Measurements from ENCODE around the gene TBX3.

- TF ChIP-seq EZH2 (IDR thresholded peaks at IDR 0.05; ENCODE audit: borderline replicate concordance, insufficient read depth, low read length, poor library complexity, severe bottlenecking) (no peak), REST (IDR thresholded peaks at IDR 0.05; ENCODE audit: borderline replicate concordance) (no peak), CTCF (IDR thresholded peaks at IDR 0.05; ENCODE audit: poor library complexity, severe bottlenecking) (no peak), POLR2AphosphoS5 (IDR thresholded peaks at IDR 0.05) (no peak), EP300 (conservative IDR thresholded peaks at IDR 0.05; ENCODE audit: poor library complexity, severe bottlenecking) (no peak), SMC3 (conservative IDR thresholded peaks at IDR 0.05; ENCODE audit: poor library complexity) (no peak), MXI1 (conservative IDR thresholded peaks at IDR 0.05; ENCODE audit: poor library complexity, severe bottlenecking) (no peak)
These were observed 24.9 kb downstream of the TBX3 start for GRCh38 chr12:114659084-114659483.
